HUDEP-2 (cell line): ENCODE data around the gene TNIP3.
"Not testable (repeated sequence)": the region's sequence is repeated elsewhere in the genome, so short reads cannot be mapped to it uniquely, and the experiment has no call there.

Experiments
- DNase-seq, 76 experiments: peaks; one replicate each; lab custom pipeline; 2025; ENCODE audit not compliant: unreplicated experiment in 76 of 76; lab: John Stamatoyannopoulos, UW

Gene TNIP3

DNA sequence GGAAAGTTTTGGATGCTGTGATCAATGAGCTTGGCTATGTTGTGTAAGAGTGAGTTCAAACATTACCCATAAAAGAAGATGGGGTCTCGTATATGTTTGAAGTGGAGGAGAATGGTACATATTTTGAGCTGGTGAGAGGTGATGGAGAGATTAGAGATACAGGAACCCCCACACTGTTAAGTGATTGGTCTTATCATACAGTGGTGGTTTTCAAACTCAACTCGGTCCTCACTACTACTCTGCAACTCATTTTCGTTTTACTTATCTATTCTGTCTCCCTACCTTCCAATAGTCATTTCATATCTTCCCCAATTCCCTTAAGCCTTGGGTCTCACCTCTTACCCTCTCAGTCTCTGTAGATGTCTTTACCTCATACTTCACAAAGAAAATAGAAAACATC, 16.4 kb upstream of the TNIP3 start:
- DNase-seq: no peak

DNA sequence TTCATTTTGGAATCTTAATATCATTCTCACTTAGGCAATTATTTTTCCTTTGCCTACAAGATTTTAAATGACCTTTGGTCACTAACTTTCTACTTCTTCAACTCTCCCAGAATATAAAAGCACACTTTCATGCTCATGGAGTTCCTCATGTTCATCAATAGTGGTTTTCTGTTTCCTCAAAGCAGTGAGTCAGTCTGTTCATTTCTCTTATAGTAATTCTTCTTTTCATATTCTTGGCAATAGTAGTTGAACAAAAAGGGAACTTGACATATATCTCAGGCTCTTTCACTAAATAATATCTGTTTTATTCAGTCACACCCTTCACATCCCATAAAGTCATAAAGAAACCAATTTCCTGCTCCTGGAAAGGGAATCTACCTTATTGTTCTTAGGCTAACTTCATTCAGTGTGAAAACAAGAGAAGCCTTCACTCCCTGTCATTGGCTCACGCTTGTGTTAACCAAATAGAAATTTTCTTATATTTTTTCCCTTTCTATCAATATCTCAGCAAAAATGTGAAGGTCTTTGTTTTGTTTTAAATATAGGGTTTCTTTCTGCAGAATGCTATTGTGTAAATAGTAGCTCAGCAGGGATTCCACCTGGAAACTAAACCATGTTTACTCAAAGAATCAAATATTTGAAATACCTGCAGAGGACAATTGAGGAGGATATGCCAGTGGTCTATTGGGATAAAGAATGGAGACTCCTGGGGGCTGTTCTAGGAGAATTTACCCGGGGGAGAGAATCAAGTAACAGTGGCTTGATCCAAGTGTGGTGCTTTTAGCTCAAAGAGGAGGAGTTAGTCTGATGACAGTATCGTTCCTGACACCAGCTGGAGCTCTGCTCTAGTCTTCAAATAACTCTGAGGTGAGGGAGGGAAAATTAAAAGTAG, 13.4 kb upstream of the TNIP3 start:
- DNase-seq: no peak

DNA sequence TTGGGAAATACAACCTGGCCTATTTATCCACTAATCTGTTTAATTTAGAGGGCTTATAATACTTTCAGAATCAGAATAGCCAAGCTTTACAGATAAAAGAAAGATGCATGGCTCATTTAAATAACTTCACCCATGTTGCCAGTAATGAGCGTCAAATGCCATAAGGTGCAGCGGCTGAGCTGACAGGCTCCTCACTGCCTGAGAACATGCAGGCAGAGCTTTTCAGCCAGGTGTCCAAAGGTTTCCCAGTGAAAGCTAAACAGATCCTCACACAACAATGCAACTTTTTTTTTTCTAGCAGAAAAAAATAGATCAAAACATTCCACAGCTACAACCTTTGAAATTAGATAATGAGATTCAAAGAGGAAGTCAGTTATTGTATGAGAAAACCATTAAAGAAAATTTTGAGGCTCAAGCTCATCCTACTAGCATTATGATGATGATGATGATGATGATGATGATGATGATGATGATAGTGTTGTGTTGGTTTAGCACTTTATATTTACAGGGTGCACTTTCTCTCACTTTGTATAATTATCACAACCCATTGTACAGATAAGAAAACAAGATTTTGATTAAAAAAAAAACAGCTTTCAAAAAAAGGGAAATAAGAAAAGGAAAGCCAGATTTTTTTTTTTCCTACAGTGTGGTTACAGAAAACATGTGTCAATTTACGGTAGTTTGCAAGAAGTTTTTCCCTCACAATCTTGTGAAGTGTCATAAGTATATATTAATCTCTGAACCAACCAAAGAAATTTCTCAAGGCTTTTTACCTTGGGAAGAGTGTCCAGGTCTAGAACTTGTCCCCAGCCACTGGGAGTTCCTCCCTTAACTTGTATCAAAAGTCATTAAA, 12.2 kb upstream of the TNIP3 start:
- no peak for DNase-seq

DNA sequence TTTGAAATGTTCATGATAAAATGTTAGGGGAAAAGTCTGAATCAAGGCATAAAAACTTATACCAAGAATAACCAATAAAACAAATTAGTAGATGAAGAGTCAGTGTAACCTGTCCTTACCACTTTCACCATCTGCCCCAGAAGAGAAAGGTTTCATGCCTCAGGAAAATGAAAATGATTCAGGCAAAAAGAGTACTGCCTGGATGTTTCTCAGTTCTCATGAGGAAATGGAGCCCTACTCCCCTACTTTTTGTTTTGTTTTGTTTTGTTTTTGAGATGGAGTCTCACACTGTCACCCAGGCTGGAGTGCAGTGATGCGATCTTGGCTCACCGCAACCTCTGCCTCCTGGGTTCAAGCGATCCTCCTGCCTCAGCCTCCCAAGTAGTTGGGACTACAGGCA, 7.4 kb upstream of the TNIP3 start:
- not testable (repeated sequence) for DNase-seq

DNA sequence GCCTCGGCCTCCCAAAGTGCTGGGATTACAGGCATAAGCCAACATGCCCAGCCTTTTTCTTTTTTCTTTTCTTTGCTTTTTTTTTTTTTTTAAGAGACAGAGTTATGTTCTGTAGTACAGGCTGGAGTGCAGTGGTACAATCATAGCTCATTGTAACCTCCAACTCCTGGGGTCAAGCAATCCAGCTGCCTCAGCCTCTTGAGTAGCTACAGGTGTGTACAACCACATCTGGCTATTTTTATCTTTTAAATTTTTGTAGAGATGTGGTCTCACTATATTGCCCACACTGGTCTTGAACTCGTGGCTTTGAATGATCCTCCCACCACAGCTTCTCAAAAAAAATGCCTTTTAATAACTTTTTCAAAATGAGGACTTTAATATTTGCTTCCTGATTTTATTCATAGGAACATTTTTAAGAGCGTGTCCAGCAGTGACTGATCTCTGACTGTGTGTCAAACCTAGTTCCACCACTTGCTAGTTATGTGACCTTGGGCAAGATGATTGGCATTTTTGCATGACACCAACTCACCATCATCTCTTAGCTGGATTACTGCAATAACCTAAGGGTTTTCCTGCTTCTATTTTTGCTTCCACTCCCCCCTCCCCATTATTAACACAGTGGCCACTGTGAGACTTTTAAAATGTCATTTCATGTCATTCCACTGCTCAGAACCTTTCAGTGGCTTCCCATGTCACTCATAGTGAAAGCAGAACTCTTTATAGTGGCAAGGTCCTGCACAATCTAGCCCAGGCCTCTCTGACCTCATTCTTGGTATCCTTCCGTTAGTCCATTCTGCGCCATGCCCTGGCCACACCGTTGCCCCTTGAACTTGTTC, 4.5 kb upstream of the TNIP3 start:
- DNase-seq: no peak

DNA sequence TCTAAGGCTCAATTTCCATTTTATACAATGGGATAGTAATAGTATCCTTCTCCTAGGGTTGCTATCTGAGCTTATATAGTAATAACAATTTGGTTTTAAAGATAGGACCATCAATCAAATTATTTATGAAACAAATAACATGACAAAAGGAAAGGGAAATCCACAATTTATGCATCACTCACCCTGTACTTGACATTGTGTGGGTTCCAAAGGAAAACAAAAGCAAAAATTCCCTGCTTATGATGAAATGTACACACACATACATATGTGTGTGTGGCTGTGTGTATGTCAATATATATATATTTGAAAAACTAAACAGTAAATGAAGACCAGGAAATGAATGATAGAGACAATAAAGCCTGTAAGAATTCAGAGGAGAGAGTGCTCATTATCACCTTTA, 2.9 kb upstream of the TNIP3 start:
- no peak for DNase-seq

DNA sequence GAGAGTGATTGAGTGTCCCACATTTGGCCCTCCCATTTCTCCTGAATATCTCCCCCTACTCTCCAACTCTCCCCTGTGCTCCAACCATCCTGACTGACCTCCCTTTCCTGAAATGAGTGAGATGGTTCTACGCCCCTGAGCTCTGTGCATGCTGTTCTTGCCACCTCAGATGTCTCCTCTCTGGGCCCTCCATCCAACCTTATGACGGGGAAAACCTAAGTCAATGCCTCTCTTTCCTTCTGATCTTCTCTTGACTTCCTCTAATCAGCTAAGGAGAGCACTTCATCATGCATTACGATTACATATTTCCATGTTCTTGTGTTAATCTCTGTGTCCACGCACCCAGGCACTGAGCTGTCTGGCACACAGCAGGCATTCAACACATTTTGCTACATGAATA, 1.1 kb upstream of the TNIP3 start:
- DNase-seq: no peak

DNA sequence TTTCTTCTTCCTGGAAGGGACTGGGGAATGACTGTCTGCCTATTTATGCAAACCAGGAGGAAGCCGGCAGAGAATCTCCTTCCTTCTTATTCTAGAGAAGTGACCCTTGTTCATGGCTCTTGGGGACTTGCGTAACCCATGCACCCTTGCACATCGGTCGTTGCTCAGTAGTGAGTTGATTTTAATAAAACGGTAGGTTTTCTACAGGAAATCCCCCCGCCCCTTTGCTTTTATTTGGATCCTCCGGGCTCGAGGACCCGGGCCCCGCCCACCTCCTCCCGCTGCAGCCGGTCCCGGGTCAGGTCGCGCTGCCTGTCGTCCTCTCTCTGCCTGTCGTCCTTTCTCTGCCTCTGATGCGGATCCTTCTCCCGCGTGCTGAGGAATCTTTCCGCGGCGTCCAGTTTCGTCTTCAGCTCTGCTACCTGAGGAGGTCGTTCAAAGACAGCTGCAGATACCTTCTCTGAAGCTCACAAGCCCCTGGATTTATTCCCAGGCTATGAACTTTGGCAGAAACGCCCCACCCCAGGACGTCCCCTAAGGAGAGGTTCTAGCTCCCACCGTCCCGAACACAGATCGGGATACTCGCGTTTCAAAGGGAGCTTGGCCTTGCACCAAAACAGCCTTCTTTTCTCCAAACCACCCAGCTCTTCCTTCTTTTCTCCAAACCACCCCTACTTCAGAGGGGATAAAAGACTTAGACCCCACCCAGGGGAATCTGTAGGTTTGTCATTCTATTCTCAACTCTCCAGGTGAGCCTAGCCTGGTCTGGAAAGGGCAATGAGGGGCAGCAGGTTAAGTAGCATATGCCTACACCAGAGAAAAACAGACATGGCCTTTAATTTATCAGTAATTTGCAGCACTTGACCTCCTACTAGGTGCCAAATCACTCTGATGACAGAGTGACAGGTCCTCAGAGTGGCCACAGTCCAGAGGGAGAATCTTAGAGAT, 7.0 kb downstream of the TNIP3 start:
- no peak for DNase-seq

DNA sequence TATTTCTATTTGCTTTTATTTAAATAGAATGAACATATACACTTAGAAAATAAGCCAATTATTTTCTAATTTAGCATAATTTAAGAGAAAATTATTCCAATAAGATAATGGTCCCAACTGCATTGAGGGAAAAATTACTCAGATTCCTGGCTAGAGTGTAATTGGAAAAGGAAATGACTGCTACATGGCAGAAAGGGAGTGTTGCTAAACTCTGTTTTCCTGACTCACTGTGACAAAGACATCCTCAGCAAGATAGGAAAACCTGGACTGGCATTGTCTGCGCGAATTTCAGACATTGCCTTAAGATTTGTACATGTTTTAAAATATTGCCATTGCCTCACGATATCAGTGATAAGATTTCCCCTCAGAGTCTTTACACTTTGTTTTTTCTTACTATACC, 8.2 kb downstream of the TNIP3 start:
- DNase-seq: no peak

DNA sequence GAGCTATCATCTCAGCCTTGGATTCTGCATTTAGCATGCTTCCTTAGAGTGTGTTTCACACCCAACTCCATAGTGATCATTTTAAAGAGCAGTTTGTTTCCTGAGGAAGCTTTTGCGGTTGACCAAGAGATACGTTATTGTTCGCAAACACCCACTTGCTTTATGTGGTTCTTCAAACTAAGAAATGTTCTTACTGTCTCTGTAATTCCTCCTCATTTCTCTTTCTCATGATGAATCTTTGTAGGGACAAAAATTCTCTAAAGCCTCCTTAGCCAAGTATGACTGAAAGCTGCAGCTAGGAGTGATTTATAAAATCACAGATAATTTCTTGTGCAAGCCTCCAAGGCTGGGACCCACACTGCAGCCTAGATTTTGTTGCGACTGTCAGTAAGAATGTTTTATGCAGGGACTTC, 10.0 kb downstream of the TNIP3 start:
- DNase-seq: no peak

DNA sequence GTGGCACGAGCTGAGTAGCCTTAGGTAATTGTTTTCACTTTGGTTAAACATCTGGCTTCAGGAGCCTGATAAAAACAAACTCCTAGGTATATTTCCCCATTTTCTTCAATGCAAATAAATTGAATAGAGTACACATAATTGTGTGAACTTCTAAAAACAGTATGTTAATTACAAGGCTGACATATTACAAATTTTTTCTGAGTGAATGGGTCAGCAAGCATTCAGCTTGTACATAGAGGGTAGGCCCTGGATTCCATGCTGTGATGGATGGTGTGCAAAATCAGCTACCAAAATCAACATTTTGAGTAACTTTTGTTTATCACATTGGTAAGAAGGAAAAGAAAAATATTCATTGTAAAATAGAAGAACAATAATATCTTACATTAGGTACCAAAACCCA, 12.2 kb downstream of the TNIP3 start:
- no peak for DNase-seq

DNA sequence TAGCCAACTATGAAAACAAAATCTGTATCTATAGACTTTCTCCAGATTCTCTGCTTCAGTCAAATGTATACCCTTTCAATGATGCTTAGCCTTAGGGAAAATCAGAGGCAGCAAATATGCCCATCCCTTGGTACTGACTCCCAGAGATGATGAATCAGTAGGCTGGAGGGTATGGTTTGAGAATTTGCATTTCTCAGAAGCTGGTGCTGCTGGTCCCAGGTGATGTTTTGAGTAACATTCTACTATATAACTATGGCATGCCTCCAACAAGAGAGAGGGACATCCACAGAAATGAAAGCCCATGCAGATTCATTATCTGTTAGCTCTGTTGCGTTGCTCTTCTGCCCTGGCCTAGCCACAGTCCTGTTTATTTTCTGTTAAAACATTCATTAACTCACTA, 13.6 kb downstream of the TNIP3 start:
- no peak for DNase-seq

DNA sequence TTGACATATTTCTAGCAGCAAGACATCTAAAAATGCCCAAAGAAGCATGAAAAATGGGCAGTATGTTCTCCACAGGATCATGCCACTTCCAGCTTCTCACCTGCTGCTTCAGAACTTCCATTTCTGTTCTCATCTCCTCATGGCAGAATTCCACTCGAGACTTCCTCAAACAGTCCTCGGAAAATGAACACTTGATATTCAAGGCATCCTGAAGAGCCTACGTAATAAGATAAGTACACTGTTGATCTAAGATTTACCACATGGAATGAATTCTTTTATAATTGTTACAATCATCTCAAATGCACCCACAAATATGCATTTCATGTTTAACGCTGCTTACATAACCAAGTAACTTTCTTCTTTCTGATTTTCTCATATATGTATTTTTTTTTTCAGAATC, 14.1 kb downstream of the TNIP3 start:
- DNase-seq: no peak

DNA sequence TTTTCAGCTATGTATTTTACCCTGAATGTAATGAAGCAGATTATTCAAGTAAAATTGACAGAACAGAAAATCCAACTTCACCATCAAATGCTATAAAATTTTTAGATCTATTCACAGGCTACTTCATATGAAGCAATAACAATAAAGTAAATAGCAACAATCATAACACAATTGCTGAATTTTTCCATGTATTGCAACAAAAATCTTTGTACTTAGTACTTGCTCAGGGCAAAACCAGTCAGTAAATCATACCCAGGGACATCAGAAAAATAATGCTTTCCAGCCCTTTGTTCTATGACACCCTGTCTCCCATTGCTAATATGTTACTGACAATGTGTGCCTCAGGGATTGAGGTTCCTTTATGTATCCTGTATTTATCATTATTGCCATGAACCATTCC, 15.5 kb downstream of the TNIP3 start:
- no peak for DNase-seq

DNA sequence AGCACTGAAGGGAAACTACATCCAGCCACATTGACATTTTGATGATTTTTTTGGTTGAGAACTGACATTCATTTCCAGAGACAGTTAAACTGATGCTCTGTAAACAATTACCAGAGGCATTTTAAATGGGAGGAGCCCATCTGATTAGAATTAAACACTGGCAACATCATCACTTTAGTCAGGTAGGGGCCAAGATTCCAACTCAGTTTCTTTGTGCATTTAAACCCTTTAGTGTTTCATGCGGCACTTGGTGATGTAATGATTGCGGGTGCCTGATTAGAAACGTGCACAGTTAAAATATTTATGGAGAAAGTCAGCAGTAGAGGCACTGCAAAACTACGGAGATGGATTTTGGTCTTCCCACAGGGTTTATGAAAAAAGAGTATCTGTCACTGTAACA, 16.1 kb downstream of the TNIP3 start:
- no peak for DNase-seq

DNA sequence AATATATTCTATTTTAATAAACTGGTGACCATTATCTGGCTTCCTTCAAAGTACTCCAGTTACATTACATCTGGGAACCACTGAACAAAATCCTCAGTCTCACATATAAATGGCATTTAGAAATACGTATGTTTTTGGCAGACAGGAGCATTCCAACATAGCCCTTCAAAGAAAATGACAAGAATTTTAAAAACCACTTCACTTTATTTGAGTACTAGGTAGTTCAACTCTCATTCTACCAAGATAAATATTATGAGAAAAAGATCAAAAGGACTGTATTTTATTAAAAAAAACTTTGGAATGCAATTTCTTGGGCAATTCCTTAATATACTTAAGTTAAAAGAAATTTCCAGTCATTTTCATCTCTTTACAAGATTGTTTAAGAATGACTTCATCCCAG, 17.6 kb downstream of the TNIP3 start:
- no peak for DNase-seq

DNA sequence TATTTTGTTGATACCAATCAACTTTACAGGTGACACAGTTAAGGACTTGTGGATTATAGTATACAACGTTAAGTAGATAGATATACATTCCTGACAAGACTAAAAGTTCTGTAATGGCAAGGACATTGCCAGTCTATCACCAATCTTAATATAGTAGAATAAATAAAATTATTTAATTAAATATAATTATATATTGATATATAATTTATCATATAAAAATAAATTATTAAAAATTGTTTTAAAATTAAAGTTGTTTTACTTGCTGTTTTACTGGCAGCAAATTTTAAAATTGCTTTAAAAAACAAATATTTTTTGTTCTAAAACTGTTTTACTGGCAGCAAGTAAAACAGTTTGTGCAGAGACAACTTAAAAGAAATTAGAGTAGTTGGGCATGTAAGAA, 18.7 kb downstream of the TNIP3 start:
- no peak for DNase-seq

DNA sequence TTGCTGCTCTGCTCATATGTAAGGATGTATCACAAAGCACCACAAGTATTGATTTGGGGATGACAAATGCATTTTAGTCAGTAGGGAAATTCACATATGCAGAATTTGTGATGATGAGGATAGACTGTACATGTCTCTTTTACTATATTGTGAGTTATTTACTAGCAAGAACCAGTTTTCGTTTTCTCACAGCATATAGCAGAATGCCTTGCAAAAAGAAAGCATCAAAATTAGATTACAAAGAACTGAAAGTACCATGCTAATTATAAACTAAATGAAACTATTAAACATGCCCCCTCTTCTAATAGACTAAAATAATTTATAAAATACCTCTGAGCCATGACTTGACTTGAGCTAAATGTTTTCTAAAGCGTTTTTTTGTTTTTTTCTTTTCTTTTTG, 20.1 kb downstream of the TNIP3 start:
- DNase-seq: no peak

DNA sequence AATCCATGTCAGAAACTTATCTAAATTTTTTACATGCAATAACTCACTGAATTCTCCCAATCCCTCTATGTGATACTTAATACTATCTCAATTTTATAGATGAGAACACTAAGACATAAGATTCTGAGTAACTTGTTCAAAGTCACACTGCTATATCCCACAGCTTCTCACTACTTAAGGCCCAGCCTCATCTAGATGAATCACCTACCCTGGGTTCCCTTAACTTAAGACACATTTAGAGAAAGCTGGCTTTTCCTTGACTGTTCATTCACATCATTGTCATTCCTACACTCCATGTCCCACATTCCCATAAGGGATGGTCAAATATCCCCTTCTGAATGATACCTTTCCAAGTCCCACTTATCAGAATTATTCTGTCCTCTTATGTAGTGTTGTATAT, 21.0 kb downstream of the TNIP3 start:
- DNase-seq: no peak
